Peyer's patch (tissue), 4 donors: ENCODE results near the gene ADGRF1.

ENCODE experiments used
- POLR2A ChIP-seq, 2 donors: fragments of 450-650 bp; IDR thresholded peaks; one replicate each; pipeline ENCODE4 v1.5.1; 2017; ENCODE audit warnings: antibody characterized with exemption in 2 of 2, mild to moderate bottlenecking in 2 of 2, moderate library complexity in 2 of 2
- TF ChIP-seq, protein P1 (sequence below), 6 experiments: fragments of 450-650 bp in 4 of 6; fragments of 200-600 bp in 2 of 6; sonication (generic) in 1 of 6; IDR thresholded peaks; one replicate each; pipeline ENCODE4 v1.5.1; 2017 to 2019; ENCODE audit warnings: antibody characterized with exemption in 6 of 6, mild to moderate bottlenecking in 3 of 6, moderate library complexity in 1 of 6

DNA sequence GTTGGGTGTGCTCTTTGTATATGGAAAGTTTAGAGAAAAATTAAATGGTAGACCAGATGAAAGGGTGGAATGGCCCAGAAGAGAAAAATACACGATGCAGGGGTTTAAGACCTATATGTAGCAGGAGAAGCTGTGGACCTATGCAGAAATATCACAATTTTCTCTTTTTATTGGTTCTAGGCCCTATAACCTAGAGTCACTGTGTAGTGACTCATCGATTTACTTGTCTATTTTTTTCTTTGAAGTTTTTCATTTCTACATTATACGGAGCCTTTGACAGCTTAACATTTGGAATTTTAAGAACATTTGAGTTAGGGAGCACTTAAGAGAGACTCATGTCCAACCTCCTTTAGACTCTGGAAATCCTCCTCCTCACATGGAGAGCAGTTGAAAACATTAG lies 28.3 kb upstream of the ADGRF1 start:
- TF ChIP-seq, protein P1, sequence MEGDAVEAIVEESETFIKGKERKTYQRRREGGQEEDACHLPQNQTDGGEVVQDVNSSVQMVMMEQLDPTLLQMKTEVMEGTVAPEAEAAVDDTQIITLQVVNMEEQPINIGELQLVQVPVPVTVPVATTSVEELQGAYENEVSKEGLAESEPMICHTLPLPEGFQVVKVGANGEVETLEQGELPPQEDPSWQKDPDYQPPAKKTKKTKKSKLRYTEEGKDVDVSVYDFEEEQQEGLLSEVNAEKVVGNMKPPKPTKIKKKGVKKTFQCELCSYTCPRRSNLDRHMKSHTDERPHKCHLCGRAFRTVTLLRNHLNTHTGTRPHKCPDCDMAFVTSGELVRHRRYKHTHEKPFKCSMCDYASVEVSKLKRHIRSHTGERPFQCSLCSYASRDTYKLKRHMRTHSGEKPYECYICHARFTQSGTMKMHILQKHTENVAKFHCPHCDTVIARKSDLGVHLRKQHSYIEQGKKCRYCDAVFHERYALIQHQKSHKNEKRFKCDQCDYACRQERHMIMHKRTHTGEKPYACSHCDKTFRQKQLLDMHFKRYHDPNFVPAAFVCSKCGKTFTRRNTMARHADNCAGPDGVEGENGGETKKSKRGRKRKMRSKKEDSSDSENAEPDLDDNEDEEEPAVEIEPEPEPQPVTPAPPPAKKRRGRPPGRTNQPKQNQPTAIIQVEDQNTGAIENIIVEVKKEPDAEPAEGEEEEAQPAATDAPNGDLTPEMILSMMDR (IDR thresholded peaks at IDR 0.05): no peak
- no peak for TF ChIP-seq POLR2A (IDR thresholded peaks at IDR 0.05)
